Stimulated activated effector memory CD8-positive, alpha-beta T cell treated with anti-CD3 and anti-CD28 coated beads, Interleukin-12 subunit alpha, Interleukin-12 subunit beta, amount 100 ng/mL, for 72 hours (primary cell): Measurements from ENCODE around the gene CLCNKB.
"Not testable (repeated sequence)": the region's sequence is repeated elsewhere in the genome, so short reads cannot be mapped to it uniquely, and the experiment has no call there.

ENCODE experiments used
- ATAC-seq: fragments of 150-1000 bp; cut with Tn5 transposase; 2 replicates; pipeline ENCODE4 v1.10.0; 2021
- DNase-seq, 2 donors: peaks; one replicate each; pipeline ENCODE4 v3.0.0; 2021 to 2022; ENCODE audit warnings: low spot score in 2 of 2
- H3K27ac Mint-ChIP-seq: one replicate; pipeline ENCODE4 v1.8.0; 2022; ENCODE audit warnings: mild to moderate bottlenecking, mixed read lengths
- H3K36me3 Mint-ChIP-seq: one replicate; pipeline ENCODE4 v1.8.0; 2022; ENCODE audit warnings: mild to moderate bottlenecking, mixed read lengths
- H3K4me1 Mint-ChIP-seq: one replicate; pipeline ENCODE4 v1.8.0; 2022; ENCODE audit warnings: mixed read lengths
- H3K4me3 Mint-ChIP-seq: one replicate; pipeline ENCODE4 v1.8.0; 2022; ENCODE audit warnings: mild to moderate bottlenecking, mixed read lengths
- H3K9me3 Mint-ChIP-seq: one replicate; pipeline ENCODE4 v1.8.0; 2022; ENCODE audit warnings: mixed read lengths

CLCNKB gene

GRCh38 chr1:16043521-16043920 lies at the start of gene CLCNKB:
Gene CLCNKB, plus strand, starts transcription at chr1:16043782. Its CDS starts 711 bp downstream, at chr1:16044493.
- no peak within 1 kb of the TSS for H3K27ac Mint-ChIP-seq
- no peaks in the 10 kb centered on the region for H3K9me3 Mint-ChIP-seq
- no peak for ATAC-seq
- H3K4me3 Mint-ChIP-seq = no peak within 1 kb of the TSS
- H3K36me3 Mint-ChIP-seq = no peaks in the 10 kb centered on the region
- no peaks in the 10 kb centered on the region for H3K4me1 Mint-ChIP-seq
- DNase-seq = no peak

DNA sequence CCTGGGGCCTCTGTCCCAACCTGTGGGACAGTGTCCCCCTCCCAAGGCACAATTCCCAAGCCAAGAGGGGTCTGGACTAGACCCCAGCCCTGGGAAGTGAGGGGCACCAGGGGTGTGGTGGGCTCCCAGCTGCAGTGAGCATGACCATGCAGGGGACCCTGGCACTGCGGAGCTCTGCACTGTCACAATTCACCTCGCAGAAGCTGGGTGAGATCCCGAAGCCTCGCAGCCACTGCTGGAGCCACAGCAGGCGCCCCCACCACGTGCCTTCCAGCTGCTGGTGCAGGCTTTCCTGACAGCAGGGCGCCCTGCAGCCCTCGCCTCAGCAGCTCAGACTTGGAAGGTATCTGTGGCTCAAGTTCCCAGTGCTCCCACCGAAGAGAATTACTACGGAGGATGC lies 49.5 kb upstream of the CLCNKB start:
- Mint-ChIP-seq H3K4me1 (peaks cover 6% of the 10 kb centered on the region), H3K9me3 (no peaks in the 10 kb centered on the region), H3K36me3 (no peaks in the 10 kb centered on the region), H3K27ac (no peak overlapping the region), H3K4me3 (no peak overlapping the region)
- ATAC-seq (no peak), DNase-seq (no peak)

DNA sequence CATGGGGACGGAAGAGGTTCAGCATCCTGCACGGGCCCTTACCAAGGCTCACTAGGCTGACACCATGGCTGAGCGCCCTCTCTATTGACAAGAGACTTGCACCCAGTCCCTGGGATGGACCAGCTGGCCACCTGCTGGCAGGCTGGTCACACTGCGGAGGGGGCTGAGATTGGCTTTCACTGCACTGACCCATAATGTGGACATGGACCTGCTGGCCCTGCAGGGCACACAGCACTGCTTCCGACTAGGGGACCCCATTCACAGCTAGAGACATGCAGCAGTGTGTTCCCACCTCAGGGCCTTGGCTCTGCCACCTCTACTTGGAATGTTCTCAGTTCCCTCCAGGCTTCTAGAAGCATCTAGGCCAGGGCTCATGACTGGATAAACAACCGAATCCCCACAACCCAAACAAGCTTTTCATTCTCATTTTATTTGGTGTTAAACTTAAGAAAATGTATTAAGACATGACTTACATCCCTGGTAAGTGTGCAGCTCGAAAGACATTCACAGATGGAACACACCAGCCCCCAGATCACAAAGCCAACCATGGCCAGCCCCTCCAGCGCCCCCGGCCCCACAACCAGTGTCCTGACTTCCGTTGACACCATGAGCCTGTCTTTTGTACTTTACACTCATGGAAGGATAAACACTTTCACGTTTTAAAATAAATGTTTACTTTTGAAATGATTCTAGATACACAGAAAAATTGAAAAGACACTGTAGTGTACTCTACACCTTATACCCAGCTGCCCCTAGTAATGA lies 48.8 kb upstream of the CLCNKB start:
- ATAC-seq (peak; percentile 81), DNase-seq (peak; percentile 51 to 71)
- Mint-ChIP-seq H3K36me3 (no peaks in the 10 kb centered on the region), H3K4me1 (peaks cover 6% of the 10 kb centered on the region), H3K27ac (no peak overlapping the region), H3K9me3 (no peaks in the 10 kb centered on the region), H3K4me3 (no peak overlapping the region)

DNA sequence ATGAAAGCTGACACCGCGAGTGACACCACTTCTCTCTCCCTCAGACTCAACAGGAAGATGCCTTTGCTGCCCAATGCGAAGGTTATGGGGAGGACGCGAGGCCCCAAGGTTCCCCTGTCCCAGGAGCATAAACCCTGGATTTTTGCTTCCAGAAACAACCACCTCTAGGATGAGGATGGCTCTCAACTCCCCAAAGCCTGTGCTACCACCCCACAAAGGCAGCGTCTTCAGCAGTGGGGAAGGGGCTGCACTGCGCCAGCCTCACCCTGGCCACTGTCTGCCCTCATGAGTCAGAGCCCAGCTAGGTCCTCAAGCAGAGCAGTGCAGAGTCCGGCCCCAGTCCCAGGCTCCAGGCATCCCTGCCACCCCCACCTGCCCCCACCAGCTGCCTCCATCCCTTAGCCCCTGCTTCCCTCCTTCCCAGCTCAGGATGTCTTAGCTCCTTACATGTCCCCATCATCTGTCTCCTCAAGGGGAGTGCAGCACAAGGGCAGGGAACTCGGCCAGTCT lies 46.5 kb upstream of the CLCNKB start:
- Mint-ChIP-seq H3K27ac (peak overlapping the region; percentile 6), H3K9me3 (no peaks in the 10 kb centered on the region), H3K4me3 (no peak overlapping the region), H3K36me3 (no peaks in the 10 kb centered on the region), H3K4me1 (peaks cover 6% of the 10 kb centered on the region)
- DNase-seq = no peak
- ATAC-seq = no peak

GRCh38 chr1:15997637-15998280 lies 45.8 kb upstream of the CLCNKB start:
- Mint-ChIP-seq H3K36me3 (no peaks in the 10 kb centered on the region), H3K9me3 (no peaks in the 10 kb centered on the region), H3K4me1 (peaks cover 6% of the 10 kb centered on the region), H3K27ac (peak overlapping the region; percentile 6), H3K4me3 (no peak overlapping the region)
- DNase-seq (no peak), ATAC-seq (no peak)

DNA sequence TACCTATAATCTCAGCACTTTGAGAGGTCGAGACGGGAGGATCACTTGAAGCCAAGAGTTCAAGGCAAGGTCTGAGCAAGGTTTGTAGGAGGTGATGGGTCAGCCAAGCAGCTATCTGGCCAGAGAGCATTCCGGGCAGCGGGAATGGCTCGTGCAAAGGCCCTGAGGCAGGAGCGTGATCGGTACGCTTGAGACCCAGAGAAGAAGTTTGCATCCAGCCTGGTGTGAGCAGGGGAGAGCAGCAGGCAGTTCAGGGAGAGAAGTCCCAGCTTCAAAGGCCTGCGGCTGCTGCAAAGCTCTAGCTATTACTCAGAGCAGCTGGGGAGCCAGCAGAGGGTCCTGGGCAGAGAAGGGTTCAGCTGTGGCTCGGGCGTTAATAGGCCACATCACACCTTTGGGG lies 44.7 kb upstream of the CLCNKB start:
- Mint-ChIP-seq H3K9me3 (no peaks in the 10 kb centered on the region), H3K27ac (peak overlapping the region; percentile 49), H3K36me3 (no peaks in the 10 kb centered on the region), H3K4me3 (no peak overlapping the region), H3K4me1 (peaks cover 6% of the 10 kb centered on the region)
- ATAC-seq (no peak), DNase-seq (no peak)

DNA sequence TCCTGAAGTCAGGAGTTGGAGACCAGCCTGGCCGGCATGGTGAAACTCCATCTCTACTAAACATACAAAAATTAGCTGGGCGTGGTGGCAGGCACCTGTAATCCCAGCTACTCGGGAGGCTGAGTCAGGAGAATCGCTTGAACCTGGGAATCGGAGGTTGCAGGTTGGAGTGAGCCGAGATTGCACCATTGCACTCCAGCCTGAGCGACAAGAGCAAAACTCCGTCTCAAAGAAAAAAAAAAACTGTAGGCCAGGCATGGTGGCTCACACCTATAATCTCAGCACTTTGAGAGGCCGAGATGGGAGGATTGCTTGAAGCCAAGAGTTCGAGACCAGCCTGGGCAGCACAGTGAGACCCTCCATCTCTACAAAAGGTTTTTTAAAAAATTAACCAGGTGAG lies 42.3 kb upstream of the CLCNKB start:
- not testable (repeated sequence) for H3K36me3 Mint-ChIP-seq, H3K9me3 Mint-ChIP-seq, H3K4me3 Mint-ChIP-seq

GRCh38 chr1:16005597-16005996 lies 38.0 kb upstream of the CLCNKB start:
- DNase-seq (no peak), ATAC-seq (no peak)
- Mint-ChIP-seq H3K9me3 (no peaks in the 10 kb centered on the region), H3K4me1 (peaks cover 18% of the 10 kb centered on the region), H3K36me3 (no peaks in the 10 kb centered on the region), H3K4me3 (no peak overlapping the region), H3K27ac (no peak overlapping the region)

More for the DNA sequence above, 42.3 kb upstream of the CLCNKB start:
- not testable (repeated sequence) for DNase-seq, ATAC-seq, H3K4me1 Mint-ChIP-seq, H3K27ac Mint-ChIP-seq

DNA sequence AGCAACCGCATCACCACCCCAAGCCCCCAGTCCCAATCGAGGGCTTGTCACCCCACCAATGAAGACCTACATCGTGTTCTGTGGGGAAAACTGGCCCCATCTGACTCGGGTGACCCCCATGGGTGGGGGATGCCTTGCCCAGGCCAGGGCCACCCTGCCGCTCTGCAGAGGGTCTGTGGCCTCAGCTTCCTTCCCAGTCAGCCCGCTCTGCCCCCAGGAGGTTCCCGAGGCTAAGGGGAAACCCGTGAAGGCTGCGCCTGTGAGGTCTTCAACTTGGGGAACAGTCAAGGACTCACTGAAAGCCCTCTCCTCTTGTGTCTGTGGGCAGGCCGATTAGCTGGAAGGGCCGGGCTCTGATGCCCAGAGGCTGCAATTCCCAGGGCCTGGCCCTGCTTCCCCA lies 37.6 kb upstream of the CLCNKB start:
- ATAC-seq (no peak), DNase-seq (no peak)
- H3K4me1 Mint-ChIP-seq = peaks cover 18% of the 10 kb centered on the region
- no peak overlapping the region for H3K27ac Mint-ChIP-seq
- no peaks in the 10 kb centered on the region for H3K36me3 Mint-ChIP-seq
- H3K9me3 Mint-ChIP-seq = no peaks in the 10 kb centered on the region
- H3K4me3 Mint-ChIP-seq = no peak overlapping the region

- H3K4me3 Mint-ChIP-seq = no peak overlapping the region
- H3K9me3 Mint-ChIP-seq = no peaks in the 10 kb centered on the region
- DNase-seq (no peak), ATAC-seq (peak; percentile 84)
- peak overlapping the region; percentile 50 for H3K27ac Mint-ChIP-seq
- H3K36me3 Mint-ChIP-seq = no peaks in the 10 kb centered on the region
- peaks cover 18% of the 10 kb centered on the region for H3K4me1 Mint-ChIP-seq
Measured at GRCh38 chr1:16006552-16007485, 36.8 kb upstream of the CLCNKB start.

GRCh38 chr1:16007671-16008341 lies 35.8 kb upstream of the CLCNKB start:
- Mint-ChIP-seq H3K27ac (no peak overlapping the region), H3K4me3 (no peak overlapping the region), H3K4me1 (peaks cover 23% of the 10 kb centered on the region), H3K9me3 (no peaks in the 10 kb centered on the region), H3K36me3 (no peaks in the 10 kb centered on the region)
- ATAC-seq (no peak), DNase-seq (no peak)

DNA sequence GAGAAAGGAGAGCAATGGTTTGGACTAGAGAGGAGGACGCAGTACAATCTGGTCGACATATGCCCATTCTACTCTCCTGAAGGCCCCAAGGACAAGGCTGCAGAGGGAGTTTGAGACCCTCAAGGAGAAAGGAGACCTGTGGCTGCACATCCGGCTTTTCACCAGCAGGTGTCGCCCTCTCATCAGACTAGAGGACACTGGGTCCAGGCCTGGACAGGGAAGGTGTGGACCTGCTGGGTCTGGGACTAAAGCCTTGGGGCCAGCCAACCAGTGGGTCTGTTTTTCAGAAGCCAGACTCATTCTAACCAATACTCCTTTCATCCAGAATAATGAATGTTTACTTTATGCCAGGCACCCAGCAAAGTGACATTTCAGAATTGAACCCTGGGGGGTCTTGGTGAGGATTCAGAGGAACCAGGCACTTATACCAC lies 34.5 kb upstream of the CLCNKB start:
- ATAC-seq (peak; percentile 58), DNase-seq (peak; percentile 67 to 89)
- Mint-ChIP-seq H3K4me3 (no peak overlapping the region), H3K36me3 (no peaks in the 10 kb centered on the region), H3K27ac (no peak overlapping the region), H3K9me3 (no peaks in the 10 kb centered on the region), H3K4me1 (peaks cover 29% of the 10 kb centered on the region)

DNA sequence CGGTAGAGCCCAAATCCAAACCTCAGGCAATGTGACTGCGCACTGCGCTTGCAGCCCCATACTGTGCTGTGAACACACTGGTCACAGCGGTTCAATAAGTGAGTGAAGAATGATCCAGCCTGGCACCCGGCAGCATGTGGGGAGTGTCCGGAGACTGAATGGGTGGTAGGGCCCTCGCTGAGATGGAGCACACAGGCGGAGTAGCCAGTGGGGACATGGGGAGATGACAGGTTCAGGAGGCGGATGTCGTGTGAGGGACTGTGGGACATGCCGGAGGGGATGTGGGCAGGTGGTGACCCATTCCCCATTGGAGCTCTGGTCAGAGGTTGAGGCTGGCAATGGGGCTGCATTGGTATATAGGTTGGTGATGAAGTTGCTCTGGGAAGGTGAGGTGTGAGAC lies 33.9 kb upstream of the CLCNKB start:
- ATAC-seq = no peak
- Mint-ChIP-seq H3K27ac (no peak overlapping the region), H3K9me3 (no peaks in the 10 kb centered on the region), H3K4me3 (no peak overlapping the region), H3K4me1 (peaks cover 29% of the 10 kb centered on the region), H3K36me3 (no peaks in the 10 kb centered on the region)
- DNase-seq = no peak

- no peak overlapping the region for H3K4me3 Mint-ChIP-seq
- H3K9me3 Mint-ChIP-seq = no peaks in the 10 kb centered on the region
- DNase-seq = no peak
- H3K36me3 Mint-ChIP-seq = no peaks in the 10 kb centered on the region
- ATAC-seq = no peak
- H3K4me1 Mint-ChIP-seq = peaks cover 31% of the 10 kb centered on the region
- H3K27ac Mint-ChIP-seq = no peak overlapping the region
Measured at GRCh38 chr1:16010837-16011236, 32.7 kb upstream of the CLCNKB start.
